ENCODE measurements around the gene HOXC5.

DNA sequence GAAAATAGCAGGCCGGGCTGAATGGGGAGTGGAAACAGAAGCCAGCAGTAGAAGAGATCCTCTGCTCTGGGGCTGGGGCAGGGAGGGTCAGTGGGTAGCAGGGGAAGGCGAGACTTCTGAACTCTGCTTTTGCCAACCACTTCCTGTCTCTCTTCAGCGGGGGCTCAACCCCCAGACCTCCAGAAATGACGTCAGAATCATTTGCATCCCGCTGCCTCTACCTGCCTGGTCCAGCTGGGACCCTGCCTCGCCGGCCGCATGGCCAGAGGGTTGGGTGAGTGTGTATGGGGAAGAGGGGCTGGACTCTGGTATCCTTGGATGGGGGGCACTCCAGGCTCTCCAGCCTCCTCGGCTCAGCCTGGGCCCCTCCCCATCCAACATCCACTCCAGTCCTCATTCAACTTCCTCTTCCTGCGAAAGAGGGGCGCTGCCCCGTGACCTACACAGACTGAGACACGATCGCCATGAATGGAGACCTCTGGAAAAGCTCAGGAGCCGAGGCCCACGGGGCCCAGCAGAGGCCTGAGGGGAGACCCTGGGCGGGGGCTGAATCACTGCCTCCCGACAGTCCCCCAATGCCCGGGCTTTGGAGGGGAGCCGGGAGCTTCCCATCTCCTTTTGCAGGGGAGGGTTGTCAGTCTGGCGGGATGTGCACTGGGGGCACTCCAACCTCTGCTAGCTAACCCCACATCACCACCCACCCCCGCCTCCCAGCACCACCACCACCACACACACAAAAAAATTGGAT is 20.3 kb downstream of the HOXC5 start:
- TF ChIP-seq, protein P1, sequence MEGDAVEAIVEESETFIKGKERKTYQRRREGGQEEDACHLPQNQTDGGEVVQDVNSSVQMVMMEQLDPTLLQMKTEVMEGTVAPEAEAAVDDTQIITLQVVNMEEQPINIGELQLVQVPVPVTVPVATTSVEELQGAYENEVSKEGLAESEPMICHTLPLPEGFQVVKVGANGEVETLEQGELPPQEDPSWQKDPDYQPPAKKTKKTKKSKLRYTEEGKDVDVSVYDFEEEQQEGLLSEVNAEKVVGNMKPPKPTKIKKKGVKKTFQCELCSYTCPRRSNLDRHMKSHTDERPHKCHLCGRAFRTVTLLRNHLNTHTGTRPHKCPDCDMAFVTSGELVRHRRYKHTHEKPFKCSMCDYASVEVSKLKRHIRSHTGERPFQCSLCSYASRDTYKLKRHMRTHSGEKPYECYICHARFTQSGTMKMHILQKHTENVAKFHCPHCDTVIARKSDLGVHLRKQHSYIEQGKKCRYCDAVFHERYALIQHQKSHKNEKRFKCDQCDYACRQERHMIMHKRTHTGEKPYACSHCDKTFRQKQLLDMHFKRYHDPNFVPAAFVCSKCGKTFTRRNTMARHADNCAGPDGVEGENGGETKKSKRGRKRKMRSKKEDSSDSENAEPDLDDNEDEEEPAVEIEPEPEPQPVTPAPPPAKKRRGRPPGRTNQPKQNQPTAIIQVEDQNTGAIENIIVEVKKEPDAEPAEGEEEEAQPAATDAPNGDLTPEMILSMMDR (IDR thresholded peaks at IDR 0.05) = no peak
- no peak for TF ChIP-seq ZFX (IDR thresholded peaks at IDR 0.05; ENCODE audit: borderline replicate concordance)
